NCI-H146 treated with DMSO at 0.1 percent for 48 hours (cell line): ENCODE data around the gene FIGNL1.

ENCODE experiments used
- DNase-seq: peaks from one replicate; lab custom pipeline; 2025; ENCODE audit not compliant: unreplicated experiment; lab: John Stamatoyannopoulos, UW

Gene FIGNL1

DNA sequence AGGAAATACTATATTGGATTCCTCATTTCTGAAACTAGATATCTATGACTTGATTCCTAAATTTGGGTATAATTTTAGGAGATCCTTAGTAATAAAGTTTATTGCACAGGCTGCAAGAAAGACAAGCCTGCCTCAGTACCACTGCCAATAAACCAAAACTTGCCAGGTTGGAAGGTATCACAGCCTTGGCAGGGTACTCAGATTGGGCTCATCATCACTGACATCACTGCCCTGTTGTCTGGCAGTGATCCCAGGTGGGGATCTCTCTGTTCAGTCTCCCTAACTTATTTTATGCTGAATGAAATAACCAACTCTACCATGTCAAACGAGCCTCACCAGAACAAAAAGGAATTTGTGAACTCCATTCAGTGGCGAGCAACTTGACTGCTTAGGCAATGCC is 18.8 kb downstream of the FIGNL1 start:
- DNase-seq, result no peak

GRCh38 chr7:50428911-50429310 is 21.2 kb downstream of the FIGNL1 start:
- DNase-seq, result no peak

- no peak for DNase-seq
Observed at GRCh38 chr7:50427518-50427917, 22.6 kb downstream of the FIGNL1 start.

DNA sequence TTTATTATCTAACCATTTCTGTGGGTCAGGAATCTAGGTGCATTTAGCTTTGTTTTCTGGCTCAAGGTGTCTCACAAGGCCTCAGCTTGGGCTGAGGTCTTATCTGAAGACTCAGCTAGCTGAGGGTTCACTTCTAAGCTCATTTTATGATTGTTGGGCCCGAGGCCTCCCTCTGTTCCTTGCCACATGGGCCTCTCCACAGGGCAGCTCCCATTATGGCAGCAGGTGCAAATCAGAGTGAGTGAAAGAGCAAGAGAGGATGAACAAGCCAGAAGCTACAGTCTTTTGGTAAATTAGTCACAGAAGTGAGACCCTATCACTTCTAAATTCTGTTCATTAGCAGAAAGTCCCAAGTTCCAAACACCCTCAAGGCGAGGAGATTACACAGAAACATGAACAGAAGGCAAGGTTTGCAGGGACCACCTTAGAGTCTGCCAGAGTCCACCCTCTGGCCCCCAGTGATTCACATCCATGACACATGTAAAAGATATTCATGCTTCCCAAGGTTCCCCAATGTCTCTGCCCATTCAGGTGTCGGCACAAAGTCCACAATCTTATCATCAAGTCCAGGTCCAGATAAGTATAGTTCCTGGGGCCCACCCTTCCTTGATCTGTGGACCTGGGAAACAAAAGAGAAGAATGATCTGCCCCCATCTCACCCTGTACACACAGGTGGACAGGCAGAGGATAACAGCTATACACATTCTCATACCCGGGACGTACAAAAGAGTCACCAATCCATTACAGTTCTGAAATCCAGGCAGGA is 23.7 kb downstream of the FIGNL1 start:
- no peak for DNase-seq

GRCh38 chr7:50425318-50425717 is 24.8 kb downstream of the FIGNL1 start:
- no peak for DNase-seq

DNA sequence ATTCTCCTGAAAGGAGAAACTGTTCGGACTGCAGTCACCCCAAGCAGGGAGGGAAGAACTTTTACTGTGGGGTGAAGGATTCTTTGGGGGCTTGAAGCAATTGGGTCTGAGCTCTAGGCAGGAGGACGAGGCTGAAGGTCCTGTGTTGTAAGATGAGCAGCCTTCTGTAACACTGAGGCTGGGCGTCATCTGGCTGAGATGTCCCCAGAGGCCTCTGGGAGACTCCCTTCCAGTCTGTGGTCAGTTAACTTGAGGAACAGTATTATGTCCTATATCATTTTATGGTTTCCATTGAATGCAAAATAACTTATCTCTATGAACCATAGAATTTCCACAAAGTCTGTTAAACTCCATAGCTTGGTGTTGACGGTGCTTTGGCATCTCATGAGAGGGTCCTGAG is 26.3 kb downstream of the FIGNL1 start:
- DNase-seq, result no peak

- DNase-seq, result no peak
Observed at GRCh38 chr7:50422858-50423257, 27.3 kb downstream of the FIGNL1 start.

- no peak for DNase-seq
Observed at GRCh38 chr7:50421043-50421442, 29.1 kb downstream of the FIGNL1 start.

- no peak for DNase-seq
Observed at GRCh38 chr7:50418526-50419290, 31.4 kb downstream of the FIGNL1 start.

- DNase-seq, result peak; percentile 73
Observed at GRCh38 chr7:50418086-50418515, 32.0 kb downstream of the FIGNL1 start.

DNA sequence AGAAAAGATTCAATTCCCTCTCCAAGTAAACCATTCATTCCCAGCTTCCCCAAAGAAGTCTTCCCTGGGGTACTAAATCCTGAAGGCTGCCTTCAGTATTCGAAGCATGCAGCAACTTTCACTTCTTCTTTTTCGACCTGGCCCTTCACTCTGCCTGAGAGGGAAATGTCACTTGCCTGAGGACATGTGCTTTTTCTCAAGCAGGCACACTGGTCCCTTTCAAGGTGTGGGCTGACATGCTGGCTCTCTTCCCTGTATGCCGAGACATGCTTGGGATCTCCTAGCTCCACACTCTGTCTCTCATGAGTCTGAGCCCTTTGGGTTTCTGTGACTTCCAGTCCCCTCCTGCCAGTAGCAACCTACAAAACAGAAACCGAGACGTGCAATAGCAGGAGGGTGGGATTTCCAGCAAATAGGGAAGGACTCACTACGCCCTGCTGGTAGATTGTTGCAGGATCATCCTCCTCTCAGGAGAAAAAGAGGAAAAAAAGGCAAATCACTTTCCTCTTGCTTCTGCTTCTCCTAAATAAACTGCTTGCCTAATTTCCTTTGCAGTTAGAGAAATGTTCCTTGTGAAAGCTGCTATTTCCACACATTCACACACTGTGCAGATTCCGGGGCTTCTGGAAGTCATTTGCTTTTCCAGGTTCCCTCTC is 33.5 kb downstream of the FIGNL1 start:
- no peak for DNase-seq

GRCh38 chr7:50415844-50416364 is 34.2 kb downstream of the FIGNL1 start:
- DNase-seq, result no peak

GRCh38 chr7:50413561-50413960 is 36.6 kb downstream of the FIGNL1 start:
- DNase-seq, result no peak

- no peak for DNase-seq
Observed at GRCh38 chr7:50412973-50413372, 37.2 kb downstream of the FIGNL1 start.

- DNase-seq, result no peak
Observed at GRCh38 chr7:50411332-50411731, 38.8 kb downstream of the FIGNL1 start.

DNA sequence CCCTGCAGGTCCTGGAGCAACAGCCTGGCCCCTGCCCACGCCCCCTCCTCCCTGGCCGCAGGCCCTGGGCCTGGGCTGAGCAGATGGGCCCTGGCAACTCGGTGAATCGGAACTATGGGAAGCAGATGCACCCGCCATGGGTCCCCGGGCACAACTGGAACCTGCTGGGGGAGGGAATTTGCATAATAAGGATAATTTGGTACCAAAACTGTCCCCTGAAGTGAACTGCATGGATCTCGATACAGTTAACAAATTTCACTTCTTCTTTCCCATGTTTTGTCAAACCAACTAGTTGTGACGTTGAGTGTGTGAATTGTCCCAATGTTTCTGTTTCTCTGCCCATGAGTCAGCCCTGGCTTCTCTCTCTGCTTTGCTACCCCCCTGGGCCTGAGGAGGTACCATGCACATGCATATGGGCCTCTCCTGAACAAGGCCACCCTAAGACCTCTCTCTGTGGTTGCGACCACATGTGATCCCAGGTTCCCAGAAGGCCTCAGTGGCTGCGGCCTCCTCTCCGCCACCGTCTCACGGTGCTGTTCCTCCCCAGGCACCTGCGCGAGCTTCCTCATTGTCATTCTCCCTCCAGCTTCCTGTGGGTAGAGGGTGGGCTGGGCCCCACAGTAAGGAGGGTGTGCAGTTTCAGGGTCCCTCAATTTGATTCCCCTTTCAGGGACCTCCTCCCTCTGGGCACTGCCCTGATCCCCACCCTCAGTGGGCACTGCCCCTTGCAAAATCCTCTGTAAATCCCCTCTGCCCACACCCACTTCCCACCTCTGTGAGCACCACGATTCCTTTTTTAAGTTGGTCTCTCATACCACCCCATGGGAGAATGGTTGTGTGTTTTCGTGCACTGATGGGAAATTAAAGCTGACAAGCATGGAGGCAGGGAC is 40.0 kb downstream of the FIGNL1 start:
- no peak for DNase-seq

- DNase-seq, result no peak
Observed at GRCh38 chr7:50406935-50407334, 43.2 kb downstream of the FIGNL1 start.

DNA sequence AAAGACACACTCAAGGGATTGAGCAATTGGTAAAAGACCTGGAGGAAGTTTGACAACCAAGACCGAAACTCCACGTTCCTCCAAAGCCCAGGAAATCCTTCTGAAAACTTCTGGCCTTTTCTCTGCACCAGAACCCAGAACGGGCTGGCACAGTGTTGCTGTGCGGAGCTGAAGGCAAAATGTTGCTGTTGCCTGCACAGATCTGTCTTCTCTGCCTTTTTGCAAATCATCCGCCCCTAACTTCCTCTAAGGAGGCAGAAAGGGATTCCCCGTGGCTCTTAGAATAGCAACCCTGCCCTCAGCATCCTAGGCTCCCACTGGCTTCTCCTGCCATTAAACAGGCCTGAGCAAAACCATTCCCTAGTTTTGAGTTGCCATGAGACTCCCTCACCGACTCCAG is 44.9 kb downstream of the FIGNL1 start:
- no peak for DNase-seq

GRCh38 chr7:50404392-50404791 is 45.8 kb downstream of the FIGNL1 start:
- DNase-seq, result no peak

DNA sequence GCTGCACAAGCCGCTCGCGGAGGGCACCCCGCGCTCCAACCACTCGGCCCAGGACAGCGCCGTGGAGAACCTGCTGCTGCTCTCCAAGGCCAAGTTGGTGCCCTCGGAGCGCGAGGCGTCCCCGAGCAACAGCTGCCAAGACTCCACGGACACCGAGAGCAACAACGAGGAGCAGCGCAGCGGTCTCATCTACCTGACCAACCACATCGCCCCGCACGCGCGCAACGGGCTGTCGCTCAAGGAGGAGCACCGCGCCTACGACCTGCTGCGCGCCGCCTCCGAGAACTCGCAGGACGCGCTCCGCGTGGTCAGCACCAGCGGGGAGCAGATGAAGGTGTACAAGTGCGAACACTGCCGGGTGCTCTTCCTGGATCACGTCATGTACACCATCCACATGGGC is 50.0 kb downstream of the FIGNL1 start:
- DNase-seq, result no peak

DNA sequence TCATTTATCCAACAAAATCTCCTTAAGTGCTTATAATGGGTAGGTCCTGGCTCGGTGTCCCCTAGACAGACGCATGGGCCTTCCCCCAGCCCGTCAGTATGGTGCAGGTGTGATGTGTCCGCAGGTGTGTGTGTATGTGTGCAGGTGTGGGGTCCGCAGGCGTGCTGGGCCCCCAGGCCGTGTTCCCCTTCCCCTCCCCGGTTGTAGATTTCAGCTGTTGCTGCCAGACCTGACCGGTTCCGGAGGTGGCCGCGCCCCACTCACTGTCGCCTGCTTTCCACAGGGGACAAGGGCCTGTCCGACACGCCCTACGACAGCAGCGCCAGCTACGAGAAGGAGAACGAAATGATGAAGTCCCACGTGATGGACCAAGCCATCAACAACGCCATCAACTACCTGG is 50.5 kb downstream of the FIGNL1 start:
- DNase-seq, result no peak
